ENCODE measurements around the gene CROCC2.

Gene CROCC2

GRCh38 chr2:240919161-240919781 lies 13.1 kb downstream of the CROCC2 start:
- Mint-ChIP-seq H3K4me3 (no peak overlapping the region), H3K27me3 (ENCODE audit: low read depth, poor library complexity) (peaks cover 12% of the 10 kb centered on the region), H3K27ac (no peak overlapping the region), H3K4me1 (peaks cover 10% of the 10 kb centered on the region), H3K9me3 (no peaks in the 10 kb centered on the region), H3K36me3 (ENCODE audit: low read depth) (no peaks in the 10 kb centered on the region)
- no peak for TF ChIP-seq CTCF (IDR thresholded peaks at IDR 0.05)
- peak; percentile 2 for DNase-seq

GRCh38 chr2:240919786-240920782 lies 13.9 kb downstream of the CROCC2 start:
- Mint-ChIP-seq H3K27me3 (ENCODE audit: low read depth, poor library complexity) (peaks cover 9% of the 10 kb centered on the region), H3K9me3 (no peaks in the 10 kb centered on the region), H3K4me3 (no peak overlapping the region), H3K36me3 (ENCODE audit: low read depth) (no peaks in the 10 kb centered on the region), H3K27ac (no peak overlapping the region), H3K4me1 (peaks cover 10% of the 10 kb centered on the region)
- no peak for TF ChIP-seq CTCF (IDR thresholded peaks at IDR 0.05)
- peak; percentile 9 for DNase-seq

- Mint-ChIP-seq H3K36me3 (ENCODE audit: low read depth) (no peaks in the 10 kb centered on the region), H3K9me3 (no peaks in the 10 kb centered on the region), H3K4me1 (peaks cover 10% of the 10 kb centered on the region), H3K4me3 (no peak overlapping the region), H3K27ac (no peak overlapping the region), H3K27me3 (ENCODE audit: low read depth, poor library complexity) (peaks cover 9% of the 10 kb centered on the region)
- DNase-seq = peak; percentile 1
- no peak for TF ChIP-seq CTCF (IDR thresholded peaks at IDR 0.05)
These were observed 14.7 kb downstream of the CROCC2 start for GRCh38 chr2:240920783-240921231.

- no peak overlapping the region for H3K4me3 Mint-ChIP-seq
- no peak overlapping the region for H3K27ac Mint-ChIP-seq
- H3K4me1 Mint-ChIP-seq = peaks cover 10% of the 10 kb centered on the region
- DNase-seq = peak; percentile 3
- no peaks in the 10 kb centered on the region for H3K9me3 Mint-ChIP-seq
- TF ChIP-seq CTCF (IDR thresholded peaks at IDR 0.05) = no peak
- peaks cover 7% of the 10 kb centered on the region for H3K27me3 Mint-ChIP-seq (ENCODE audit: low read depth, poor library complexity)
- no peaks in the 10 kb centered on the region for H3K36me3 Mint-ChIP-seq (ENCODE audit: low read depth)
These were observed 15.3 kb downstream of the CROCC2 start for GRCh38 chr2:240921311-240921994.

- H3K27ac Mint-ChIP-seq = no peak overlapping the region
- H3K36me3 Mint-ChIP-seq (ENCODE audit: low read depth) = no peaks in the 10 kb centered on the region
- DNase-seq = peak; percentile 1
- no peak overlapping the region for H3K4me3 Mint-ChIP-seq
- H3K4me1 Mint-ChIP-seq = peaks cover 6% of the 10 kb centered on the region
- H3K9me3 Mint-ChIP-seq = no peaks in the 10 kb centered on the region
- TF ChIP-seq CTCF (IDR thresholded peaks at IDR 0.05) = no peak
- peaks cover 9% of the 10 kb centered on the region for H3K27me3 Mint-ChIP-seq (ENCODE audit: low read depth, poor library complexity)
These were observed 15.8 kb downstream of the CROCC2 start for GRCh38 chr2:240921995-240922244.
